HG03196 (cell line): ENCODE measurements around the gene PPP1R17.

Source experiments
- ATAC-seq: cut with Tn5 transposase; IDR thresholded peaks from one replicate; pipeline ENCODE4 v1.9.1; 2021; ENCODE audit not compliant: unreplicated experiment

Gene PPP1R17

DNA sequence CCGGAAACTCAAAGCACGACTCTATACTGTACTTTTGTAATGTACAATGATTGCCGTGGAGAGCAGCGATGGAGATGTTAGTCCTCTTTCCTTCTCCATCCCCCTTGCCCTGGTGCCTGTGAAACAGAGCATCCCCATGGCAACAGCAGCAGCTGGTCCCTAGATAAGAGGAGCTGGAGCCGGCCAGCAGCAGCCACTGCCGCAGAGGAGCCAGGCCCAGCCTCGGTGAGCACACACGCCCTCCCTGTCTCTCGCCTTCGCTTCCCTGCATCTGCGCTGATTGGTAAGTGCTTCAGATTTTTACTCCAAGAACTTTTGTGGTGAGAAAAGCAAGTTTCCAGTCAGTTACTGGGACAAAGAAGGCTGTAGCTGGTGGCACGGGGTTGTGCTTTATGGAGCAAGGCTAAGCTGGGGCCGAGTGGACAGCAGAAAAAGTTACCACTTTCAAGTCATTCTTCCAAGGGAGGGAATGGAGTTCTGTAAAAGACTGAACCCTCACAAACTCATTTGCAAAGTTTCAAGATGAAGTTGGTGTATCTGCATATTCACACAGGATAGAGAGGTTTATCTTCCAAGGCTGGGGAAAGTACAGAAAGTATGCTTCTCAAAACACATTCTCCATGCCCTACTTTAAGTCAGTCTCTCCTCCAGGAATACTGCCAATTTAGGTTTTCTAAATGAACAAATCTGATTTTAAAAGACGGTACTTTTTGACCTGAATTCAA lies at the start of gene PPP1R17:
Gene PPP1R17, plus strand, starts transcription at position 192 of the 725 bp plus-strand sequence. CDS start 5,227 bp downstream, outside the sequence.
- ATAC-seq = no peak

DNA sequence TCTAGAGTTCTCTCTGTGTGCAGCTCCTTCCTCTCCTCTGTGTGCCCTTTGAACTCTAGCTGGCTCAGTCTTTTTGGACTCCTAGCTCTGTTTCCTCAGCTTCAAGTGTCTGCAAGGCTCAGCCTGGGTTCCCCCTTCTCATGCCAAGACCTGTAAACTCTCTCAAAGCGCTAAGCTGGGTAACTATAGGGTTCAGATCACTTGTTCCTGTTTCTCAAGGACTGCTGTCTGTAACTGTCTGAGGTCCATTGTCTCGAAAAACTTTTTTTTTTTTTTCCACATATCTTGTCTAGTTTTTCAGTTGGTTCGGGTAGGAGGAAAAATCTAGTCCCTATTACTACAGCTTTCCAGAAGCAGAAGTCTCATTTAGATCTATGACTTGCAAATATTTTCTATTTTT lies 46.6 kb upstream of the PPP1R17 start:
- no peak for ATAC-seq

DNA sequence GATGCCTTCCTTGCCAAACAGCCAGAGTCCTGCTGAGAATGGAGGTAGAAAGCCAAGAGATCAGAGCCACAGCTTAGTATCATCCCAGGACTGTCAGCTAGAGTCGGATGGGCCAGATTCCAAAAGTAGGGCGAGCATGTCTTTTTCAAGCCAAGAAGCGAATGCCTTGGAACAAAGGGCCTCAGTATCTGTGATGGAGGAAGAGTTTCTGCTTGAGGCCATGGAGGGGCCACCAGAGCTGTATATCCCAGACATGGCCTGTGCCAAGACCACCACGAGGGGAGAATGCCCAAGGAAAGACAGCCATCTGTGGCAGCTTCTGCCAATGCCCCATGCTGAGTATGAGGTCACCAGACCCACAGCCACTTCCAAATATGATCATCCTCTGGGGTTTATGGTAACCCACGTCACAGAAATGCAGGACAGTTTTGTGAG lies 44.3 kb upstream of the PPP1R17 start:
- ATAC-seq = no peak

DNA sequence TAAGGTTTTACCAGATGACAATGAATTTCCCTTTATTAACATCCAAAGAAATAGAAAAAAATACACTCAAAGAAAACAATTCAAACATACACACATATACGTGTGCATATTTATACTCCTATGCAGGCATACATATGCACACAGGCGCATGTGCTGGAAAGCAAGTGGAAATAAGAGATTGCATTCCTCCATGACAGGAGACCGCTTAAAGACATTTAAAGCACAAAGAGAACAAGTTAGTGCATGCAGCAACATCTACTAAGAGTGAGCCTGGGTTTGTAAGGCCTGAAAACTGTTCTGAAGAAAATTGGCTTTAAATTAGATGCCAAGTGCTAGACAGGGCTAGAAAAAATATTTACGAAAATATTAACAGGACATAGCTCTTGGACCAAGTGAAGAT lies 40.1 kb upstream of the PPP1R17 start:
- ATAC-seq = no peak

DNA sequence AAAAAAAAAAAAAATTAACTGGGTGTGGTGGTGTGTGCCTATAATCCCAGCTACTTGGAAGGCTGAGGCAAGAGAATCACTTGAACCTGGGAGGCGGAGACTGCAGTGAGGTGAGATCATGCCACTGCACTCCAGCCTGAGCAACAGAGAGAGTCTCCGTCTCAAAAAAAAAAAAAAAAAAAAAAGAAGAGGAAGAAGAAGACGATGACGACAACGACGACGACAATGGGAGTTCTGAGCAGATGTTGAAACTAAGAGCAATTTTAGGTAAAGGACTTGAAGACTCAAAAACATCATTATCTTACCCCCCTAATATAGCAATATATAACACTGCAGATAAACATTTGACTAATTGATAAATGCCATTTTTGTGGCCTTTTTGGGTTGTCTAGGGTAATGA lies 39.5 kb upstream of the PPP1R17 start:
- no peak for ATAC-seq

DNA sequence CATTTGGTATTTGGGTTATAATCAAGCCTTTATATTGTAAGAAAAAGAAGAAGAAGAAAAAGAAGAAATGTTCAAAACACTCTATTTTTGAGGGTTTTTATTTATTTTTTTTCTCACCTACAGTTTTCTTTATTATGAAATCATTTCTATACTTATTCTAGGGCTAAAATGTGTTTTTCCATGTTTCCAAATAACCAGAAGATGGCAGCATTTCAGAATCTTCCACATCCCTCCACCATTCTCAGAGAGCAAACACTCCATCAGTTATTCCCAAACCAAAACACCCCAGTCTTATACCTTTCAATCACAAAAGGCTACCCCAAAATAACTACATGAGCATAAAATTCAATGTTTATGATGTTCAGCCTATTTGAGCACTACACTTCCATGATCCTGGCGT lies 38.7 kb upstream of the PPP1R17 start:
- ATAC-seq = no peak

DNA sequence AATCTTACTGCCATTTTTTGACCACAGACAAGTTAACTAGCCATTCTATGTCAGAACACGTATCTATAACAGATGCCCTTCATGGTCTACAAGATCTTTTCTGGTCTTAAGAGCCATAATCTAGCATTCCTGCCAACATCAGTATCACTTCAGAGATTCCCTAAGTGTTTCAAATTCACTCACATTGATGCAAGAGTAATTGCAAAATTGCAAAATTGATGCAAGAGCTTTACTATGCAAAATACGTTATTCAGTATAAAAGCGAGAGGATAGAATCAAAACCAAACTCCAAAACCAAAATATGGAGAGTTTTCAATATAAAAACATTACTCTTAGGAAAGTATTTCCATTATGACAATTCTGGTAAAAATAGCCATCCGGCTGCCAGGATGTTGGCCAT lies 38.1 kb upstream of the PPP1R17 start:
- no peak for ATAC-seq

DNA sequence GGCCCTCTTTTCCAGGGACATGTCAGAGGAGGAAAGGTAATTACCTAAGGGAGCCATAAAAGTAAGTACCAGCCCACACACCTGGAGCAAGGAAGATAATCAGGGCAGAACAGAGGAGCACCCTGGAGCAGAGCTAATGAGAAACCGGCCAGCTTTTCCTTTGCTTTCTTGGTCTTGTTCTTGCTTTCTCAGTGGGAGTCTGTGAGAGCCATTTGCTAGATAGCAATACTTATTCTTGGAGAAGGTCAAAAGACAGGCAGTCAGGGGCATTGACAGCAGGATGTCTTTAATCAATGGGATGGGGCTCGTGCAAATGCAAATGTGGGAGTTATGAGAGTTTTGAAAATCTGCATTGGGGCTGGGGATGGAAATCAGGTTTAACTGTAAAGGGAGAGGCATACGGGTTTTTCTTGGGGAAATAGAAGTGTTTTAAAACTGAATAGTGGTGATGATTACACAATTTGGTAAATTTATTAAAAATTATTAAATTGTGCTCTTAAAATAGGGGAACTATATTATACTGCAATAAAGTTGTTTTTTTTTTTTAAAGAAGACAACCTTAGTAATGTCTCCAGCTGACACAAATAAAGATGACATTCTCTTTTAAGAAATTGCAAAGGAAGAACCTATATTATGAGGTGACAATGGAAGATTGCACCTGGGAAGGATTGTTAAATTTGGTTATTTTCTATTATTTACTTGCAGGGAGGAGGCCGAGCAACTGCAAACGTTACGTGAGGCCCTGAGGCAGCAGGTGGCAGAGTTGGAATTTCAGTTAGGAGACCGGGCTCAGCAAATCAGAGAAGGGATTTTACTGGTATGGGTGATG lies 35.6 kb upstream of the PPP1R17 start:
- ATAC-seq = no peak

DNA sequence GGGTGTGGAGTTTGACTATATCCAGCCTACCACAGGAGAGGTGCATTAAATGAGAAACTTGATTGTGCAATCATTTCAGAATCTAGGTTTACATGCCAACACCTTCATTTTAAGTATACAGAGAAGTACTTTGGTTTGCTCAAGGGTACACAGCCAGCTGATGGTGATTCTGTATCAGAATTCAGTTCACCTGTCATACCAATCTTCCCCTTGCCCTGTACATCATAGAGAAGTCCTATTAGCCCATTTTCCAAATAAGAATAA lies 35.0 kb upstream of the PPP1R17 start:
- ATAC-seq = no peak

DNA sequence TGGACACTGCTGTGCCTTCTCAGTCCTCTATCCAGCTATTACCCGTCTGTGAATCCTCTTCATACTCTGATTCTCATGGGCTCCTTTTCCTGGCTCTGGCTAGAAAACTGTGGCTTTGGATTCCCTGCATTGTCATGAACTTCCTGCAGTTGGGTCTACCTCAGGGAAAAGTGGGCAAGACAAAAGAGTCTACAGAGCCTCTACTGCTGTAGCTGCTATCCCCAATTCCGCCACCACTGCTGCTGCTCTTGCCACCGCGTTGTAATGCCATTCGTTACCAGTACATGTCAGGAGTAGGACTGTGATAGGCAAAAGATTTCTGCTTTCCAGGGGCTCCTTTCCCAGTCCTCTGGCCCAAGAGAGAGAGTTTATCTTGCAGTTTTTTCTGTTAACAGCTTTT lies 23.9 kb upstream of the PPP1R17 start:
- ATAC-seq = no peak

DNA sequence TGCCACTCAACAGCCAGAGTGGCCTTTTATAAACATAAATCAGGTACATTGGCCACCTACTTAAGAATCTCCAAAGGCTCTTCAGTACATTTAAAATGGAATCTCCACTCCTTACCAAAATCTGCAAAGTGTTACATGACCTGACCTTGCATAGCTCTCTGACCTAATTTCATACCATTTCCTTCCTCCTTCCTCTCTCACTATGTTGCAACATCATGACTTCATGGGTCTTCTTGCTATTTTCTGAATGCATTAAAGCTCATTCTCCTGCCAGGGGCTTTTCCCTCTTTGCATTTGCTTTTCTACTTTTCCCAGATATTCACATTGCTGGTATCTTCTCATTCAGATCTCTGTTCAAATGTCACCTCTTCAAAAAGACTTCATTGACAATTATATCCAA lies 22.1 kb upstream of the PPP1R17 start:
- no peak for ATAC-seq

DNA sequence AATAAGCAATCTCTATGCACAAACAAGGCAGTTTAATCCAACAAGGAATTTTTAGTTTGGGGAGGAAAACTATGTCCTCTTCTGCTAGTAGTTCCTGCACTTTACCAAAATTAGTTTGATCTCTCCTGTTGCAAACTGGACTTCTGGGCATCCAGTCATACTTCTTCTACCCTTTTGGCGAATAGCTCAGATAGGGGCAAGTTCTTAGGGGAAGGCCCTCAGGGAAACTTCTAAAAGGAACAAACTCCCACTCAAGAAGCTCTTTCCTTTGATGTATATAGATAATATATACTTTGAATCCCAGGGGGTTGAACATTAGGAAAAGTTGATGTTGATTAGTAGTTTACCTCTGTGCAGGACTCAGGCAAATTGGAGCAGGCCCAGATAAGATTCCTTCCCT lies 21.5 kb upstream of the PPP1R17 start:
- ATAC-seq = no peak

DNA sequence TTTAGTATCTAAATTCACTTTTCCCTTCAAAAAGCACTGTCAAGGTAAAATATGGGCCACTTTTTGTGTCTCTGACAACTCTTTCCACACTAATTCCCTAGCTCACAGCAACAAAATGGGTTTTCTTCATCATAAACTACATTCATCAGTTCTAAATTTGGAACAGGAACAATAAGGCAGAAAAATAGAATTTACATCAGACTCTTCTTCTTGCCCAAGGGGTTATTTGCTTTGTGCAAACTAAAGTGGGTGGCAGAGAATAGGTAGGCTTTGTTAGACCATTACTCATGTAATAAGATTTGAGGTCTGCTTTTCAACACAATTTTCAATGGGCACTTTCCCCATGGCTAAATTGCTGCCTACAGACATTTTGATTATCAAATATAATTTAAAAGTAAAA lies 17.6 kb upstream of the PPP1R17 start:
- ATAC-seq = no peak

DNA sequence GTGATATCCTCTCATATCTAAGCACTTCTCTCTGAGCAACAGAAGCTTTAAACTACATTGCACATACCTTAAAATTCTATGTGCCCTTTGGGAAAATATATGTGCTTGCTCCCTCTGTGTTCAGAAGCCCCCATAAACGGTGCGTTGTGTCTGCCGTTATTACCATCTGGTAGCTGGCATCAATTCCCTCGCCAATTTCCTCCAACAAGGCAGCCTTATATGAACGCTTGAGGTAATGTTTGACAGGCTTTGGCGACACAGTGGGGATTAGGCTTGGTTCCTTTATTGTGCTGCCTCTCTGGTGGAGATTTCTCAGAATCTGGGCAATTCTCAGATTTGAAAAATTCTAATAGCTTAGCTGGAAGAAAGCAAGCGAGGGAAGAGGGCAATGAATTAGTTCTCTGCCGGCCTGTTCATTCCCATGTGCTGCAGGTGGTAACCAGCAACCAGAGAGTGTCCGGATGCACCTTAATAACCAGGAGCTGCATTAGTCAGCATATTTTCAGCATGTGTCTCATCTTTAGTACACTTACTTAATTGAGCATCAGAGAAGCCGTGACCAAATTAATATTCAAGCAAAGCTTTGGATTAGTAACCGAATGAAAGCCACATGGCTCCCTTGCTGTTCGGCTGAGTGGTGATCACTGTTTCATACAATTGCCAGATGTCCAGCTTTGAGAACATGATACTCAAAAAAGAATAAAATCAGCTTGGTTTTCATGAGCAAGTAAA lies 7.3 kb upstream of the PPP1R17 start:
- ATAC-seq = no peak

DNA sequence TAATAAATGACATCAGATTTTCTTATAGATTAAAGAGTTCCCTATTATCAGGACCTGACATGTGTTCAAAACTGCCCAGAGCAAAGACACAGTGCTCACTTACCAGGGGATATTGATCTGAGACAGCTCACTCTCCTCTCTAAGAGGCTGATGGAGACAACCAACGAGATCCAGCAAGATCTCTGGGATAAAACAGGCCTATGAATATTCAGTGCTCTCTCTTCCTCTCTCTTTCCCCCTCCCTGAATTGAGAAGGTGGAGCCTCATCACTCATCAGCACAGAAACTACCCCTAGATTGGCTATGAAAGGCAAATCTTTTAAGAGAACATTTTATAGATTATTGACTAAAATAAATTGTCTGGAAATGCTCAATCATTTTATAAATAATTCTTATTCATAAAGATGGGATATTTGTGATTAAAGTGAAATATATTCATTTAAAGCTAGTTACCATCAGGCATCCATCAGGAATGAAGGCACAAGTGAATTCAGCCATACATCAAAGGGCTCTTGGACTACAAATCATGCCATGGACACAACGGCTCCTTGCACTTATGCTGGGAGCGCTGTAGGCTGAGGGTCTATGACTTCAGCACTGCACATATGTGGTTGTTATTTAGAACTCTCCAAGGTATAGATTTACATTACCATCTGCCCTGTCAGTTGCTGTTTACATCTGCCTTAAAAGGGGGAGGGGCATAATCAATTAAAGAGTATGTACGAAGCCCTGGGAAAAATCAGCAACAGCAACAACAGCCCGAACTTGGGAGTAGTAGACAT lies 3.4 kb upstream of the PPP1R17 start:
- ATAC-seq = no peak

DNA sequence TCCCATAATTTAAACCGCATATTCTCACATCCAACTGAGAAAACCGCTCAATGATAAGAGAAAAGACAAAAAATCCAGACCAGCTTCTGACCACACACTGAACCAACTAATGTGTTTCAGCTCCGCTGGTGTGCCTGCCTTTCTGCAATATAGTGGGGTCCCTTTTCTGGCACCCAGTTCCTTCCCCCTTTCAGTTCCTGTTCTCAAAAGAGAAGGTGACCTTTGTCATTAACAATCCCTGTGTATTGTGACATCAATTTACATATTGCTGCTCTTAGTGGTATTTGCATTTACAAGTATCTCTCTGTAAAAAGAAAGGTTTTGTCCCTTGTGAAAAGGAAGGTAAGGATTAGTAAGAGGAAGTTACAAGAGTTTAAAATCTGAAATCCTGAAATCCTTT lies 1.4 kb downstream of the PPP1R17 start:
- no peak for ATAC-seq

DNA sequence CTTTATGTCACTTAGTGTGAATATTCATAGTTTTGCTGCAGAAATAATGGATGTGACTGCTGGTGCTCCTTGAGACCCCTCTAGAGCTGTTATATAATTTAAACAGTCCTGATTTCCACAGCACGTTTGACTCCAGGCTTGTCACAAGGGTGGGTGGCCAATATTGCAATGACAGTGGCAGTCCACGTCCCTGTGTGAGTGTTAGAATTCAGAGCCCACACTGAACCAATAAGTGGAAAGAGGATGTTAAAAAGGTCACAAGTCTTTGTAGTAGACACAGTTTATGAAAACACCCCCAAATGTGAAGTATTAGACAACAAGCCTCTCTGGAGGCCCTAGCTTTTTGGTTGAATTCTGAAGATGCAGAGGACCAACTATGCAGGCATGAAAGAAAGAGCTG lies 2.0 kb downstream of the PPP1R17 start:
- no peak for ATAC-seq

DNA sequence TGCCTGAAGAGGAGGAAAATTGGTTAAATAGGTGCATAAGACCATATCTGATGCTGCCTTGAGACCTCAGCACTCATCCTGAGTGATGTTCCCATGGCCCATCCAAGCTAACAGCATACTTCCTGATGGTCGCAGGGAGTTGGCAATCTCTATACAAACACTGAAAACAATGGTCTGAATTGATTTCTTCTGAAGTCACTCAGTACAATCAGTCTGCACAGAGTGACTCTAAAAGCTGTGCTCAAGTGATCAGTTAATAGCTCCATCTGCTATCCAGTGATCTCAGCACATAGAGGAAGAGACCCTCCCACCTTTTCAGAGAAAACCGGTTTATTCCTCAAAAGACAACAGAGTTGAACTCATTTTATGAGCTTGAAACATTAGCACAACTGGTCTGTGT lies 3.9 kb downstream of the PPP1R17 start:
- no peak for ATAC-seq

DNA sequence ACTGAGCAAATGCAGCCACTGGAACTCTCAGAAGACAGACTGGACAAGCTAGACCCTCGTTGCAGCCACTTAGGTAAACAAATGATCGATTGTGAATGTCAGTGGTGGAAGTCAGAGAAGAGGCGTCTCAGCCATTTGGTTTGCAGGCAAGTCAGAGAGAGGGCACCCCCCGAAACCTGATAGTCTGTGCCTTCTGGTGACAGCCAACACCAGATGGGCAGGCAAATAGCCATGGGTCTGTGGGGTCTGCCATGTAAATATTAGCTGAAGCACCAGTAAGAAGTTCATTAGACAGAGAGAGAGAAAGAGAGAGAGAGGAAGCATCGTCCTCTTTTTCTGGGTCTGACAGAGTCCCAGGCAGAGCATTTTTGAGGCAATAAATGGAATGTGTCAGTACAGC lies 5.4 kb downstream of the PPP1R17 start:
- no peak for ATAC-seq

DNA sequence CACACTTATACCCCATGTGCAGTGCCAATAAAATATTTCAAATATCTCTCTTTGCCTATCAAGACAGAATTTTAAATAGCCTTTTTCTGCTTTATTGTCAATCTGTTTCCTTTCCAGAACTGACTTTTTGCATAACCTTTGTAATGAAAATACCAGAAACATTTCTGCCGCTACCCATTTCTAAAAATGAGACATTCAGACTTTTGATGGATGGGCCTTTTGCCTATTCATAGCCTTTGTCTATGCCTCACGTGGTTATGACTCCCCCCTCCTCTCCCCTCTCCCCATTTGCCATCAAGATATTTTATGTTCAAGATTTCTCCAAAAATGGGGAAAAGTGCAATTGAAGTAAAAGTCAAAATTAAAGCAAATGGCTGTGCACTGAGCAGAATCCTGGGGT lies 5.9 kb downstream of the PPP1R17 start:
- ATAC-seq = no peak

DNA sequence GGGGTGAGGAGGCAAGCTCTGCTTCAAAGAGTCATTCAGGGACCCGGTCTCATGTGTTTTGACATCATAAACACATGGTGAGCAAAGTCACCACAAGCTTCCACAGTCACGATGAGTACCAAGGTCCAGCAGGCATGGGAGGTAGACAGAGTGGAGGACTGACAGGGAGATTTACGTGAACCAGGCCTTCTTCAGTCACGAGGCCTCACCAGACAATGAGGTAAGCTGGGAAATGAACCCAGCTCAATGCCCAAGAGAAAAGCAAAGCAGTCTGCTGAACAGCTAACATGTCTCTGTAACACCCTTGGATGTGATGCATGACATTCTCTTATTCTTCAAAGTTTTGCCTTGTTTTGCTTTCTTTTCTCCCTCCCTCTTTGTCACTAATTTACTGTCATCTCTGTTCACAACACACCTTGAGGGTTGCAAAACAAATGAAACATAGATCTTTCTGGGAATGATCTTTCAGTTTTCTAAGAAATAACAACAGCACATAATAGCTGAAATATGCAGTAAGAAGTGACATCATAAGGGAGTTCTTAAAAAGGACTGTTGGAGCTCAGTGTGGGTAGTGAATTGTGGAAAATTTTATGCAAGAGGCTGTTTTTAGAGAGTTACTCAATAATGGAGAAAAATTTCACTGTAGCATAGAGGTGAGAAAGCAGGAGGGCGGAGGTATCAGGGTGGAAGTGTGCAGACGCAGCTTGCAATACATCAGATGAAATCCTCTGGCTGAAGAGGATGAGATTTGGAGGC lies 9.0 kb downstream of the PPP1R17 start:
- ATAC-seq = no peak
